HEK293 (cell line): ENCODE measurements around the gene RHOT2.

Experiments used
- CTCF ChIA-PET: fragments of 350-600 bp; formaldehyde crosslinking; extraction: SDS; loops from one replicate; lab custom pipeline; 2021; ENCODE audit warnings: antibody characterized with exemption; lab: Yijun Ruan, JAX
- POLR2A ChIA-PET: fragments of 300-600 bp; formaldehyde crosslinking; extraction: SDS; loops from one replicate; lab custom pipeline; 2020; ENCODE audit warnings: antibody characterized with exemption, inconsistent platforms; lab: Yijun Ruan, JAX
- H3K27ac ChIP-seq: fragments of 200-500 bp; sonication (Bioruptor generic); 2 replicates; pipeline ENCODE4 v1.5.1; 2014; ENCODE audit warnings: low read depth, low read length, control low read depth, inconsistent platforms; ENCODE audit errors: extremely low read depth
- H3K36me3 ChIP-seq, 2 experiments: fragments of 200-500 bp in 1 of 2; sonication (Bioruptor generic) in 1 of 2; 1 replicate in 1 of 2; 2 replicates in 1 of 2; pipeline ENCODE4 v1.5.1; 2014 to 2017; ENCODE audit warnings: inconsistent platforms in 2 of 2, low read length in 2 of 2; ENCODE audit not compliant: control insufficient read depth in 2 of 2, insufficient read depth in 1 of 2
- H3K4me1 ChIP-seq: fragments of 200-500 bp; sonication (Bioruptor generic); 2 replicates; pipeline ENCODE4 v1.5.1; 2014; ENCODE audit warnings: mild to moderate bottlenecking, low read length, inconsistent platforms; ENCODE audit not compliant: control insufficient read depth, insufficient read depth
- H3K4me3 ChIP-seq: 2 replicates; pipeline ENCODE4 v1.5.1; 2011; ENCODE audit warnings: low read depth, mild to moderate bottlenecking, control low read depth, low read length, moderate library complexity
- H3K9me3 ChIP-seq: fragments of 200-500 bp; sonication (Bioruptor generic); 2 replicates; pipeline ENCODE4 v1.5.1; 2014; ENCODE audit warnings: low read depth, low read length, inconsistent platforms; ENCODE audit not compliant: control insufficient read depth, insufficient read depth
- ATF2 ChIP-seq: fragments of 450-650 bp; formaldehyde crosslinking; IDR thresholded peaks from 2 replicates; pipeline ENCODE4 v1.5.1; 2016; ENCODE audit warnings: missing biosample characterization, missing genetic modification characterization, low read depth
- CTCF ChIP-seq: fragments of 450-650 bp; formaldehyde crosslinking; IDR thresholded peaks from 2 replicates; pipeline ENCODE4 v1.5.1; 2016; ENCODE audit warnings: missing biosample characterization, missing genetic modification characterization
- KLF16 ChIP-seq: fragments of 450-650 bp; formaldehyde crosslinking; IDR thresholded peaks from 2 replicates; pipeline ENCODE4 v1.5.1; 2017; ENCODE audit warnings: missing biosample characterization, missing genetic modification characterization
- MZF1 ChIP-seq: fragments of 450-650 bp; formaldehyde crosslinking; IDR thresholded peaks from 2 replicates; pipeline ENCODE4 v1.5.1; 2017; ENCODE audit warnings: missing biosample characterization, missing genetic modification characterization, borderline replicate concordance
- PATZ1 ChIP-seq: fragments of 450-650 bp; formaldehyde crosslinking; IDR thresholded peaks from 2 replicates; pipeline ENCODE4 v1.5.1; 2016; ENCODE audit warnings: missing biosample characterization, missing genetic modification characterization
- SP3 ChIP-seq: fragments of 450-650 bp; formaldehyde crosslinking; IDR thresholded peaks from 2 replicates; pipeline ENCODE4 v1.5.1; 2016; ENCODE audit warnings: missing biosample characterization, missing genetic modification characterization
- TCF7L2 ChIP-seq: IDR thresholded peaks from 2 replicates; pipeline ENCODE4 v1.6.1; 2011; ENCODE audit warnings: low read depth, mild to moderate bottlenecking, inconsistent platforms, low read length, moderate library complexity, borderline replicate concordance
- ZBTB1 ChIP-seq: fragments of 450-650 bp; formaldehyde crosslinking; IDR thresholded peaks from 2 replicates; pipeline ENCODE4 v1.5.1; 2016; ENCODE audit warnings: missing biosample characterization, missing genetic modification characterization
- ZNF114 ChIP-seq: fragments of 450-650 bp; formaldehyde crosslinking; IDR thresholded peaks from 2 replicates; pipeline ENCODE4 v1.5.0; 2017; ENCODE audit warnings: missing biosample characterization, missing genetic modification characterization
- ZNF138 ChIP-seq: fragments of 450-650 bp; formaldehyde crosslinking; IDR thresholded peaks from 2 replicates; pipeline ENCODE4 v1.5.1; 2016; ENCODE audit warnings: missing biosample characterization, missing genetic modification characterization, borderline replicate concordance
- ZNF146 ChIP-seq: fragments of 450-650 bp; formaldehyde crosslinking; IDR thresholded peaks from 2 replicates; pipeline ENCODE4 v1.5.1; 2016; ENCODE audit warnings: missing biosample characterization, missing genetic modification characterization
- ZNF350 ChIP-seq: fragments of 450-650 bp; formaldehyde crosslinking; IDR thresholded peaks from 2 replicates; pipeline ENCODE4 v1.5.0; 2017; ENCODE audit warnings: missing biosample characterization, mild to moderate bottlenecking, missing genetic modification characterization
- ZNF398 ChIP-seq: fragments of 450-650 bp; formaldehyde crosslinking; IDR thresholded peaks from 2 replicates; pipeline ENCODE4 v1.5.1; 2017; ENCODE audit warnings: missing biosample characterization, missing genetic modification characterization
- ZNF449 ChIP-seq: fragments of 450-650 bp; formaldehyde crosslinking; IDR thresholded peaks from 2 replicates; pipeline ENCODE4 v1.5.1; 2017; ENCODE audit warnings: missing biosample characterization, mild to moderate bottlenecking, missing genetic modification characterization, moderate library complexity
- ZNF530 ChIP-seq: fragments of 450-650 bp; formaldehyde crosslinking; IDR thresholded peaks from 2 replicates; pipeline ENCODE4 v1.5.1; 2016; ENCODE audit warnings: low read depth, missing biosample characterization, missing genetic modification characterization
- ZNF549 ChIP-seq: fragments of 450-650 bp; IDR thresholded peaks from 2 replicates; pipeline ENCODE4 v1.5.1; 2018; ENCODE audit warnings: missing biosample characterization, missing genetic modification characterization, mild to moderate bottlenecking, inconsistent platforms, moderate library complexity
- ZNF561 ChIP-seq: fragments of 450-650 bp; IDR thresholded peaks from 2 replicates; pipeline ENCODE4 v1.5.1; 2018; ENCODE audit warnings: missing biosample characterization, missing genetic modification characterization, borderline replicate concordance
- ZNF600 ChIP-seq: fragments of 450-650 bp; formaldehyde crosslinking; IDR thresholded peaks from 2 replicates; pipeline ENCODE4 v1.5.1; 2016; ENCODE audit warnings: missing biosample characterization, missing genetic modification characterization
- ZNF654 ChIP-seq: fragments of 450-650 bp; formaldehyde crosslinking; IDR thresholded peaks from 2 replicates; pipeline ENCODE4 v1.5.1; 2016; ENCODE audit warnings: low read depth, missing biosample characterization, missing genetic modification characterization
- ZNF76 ChIP-seq: fragments of 450-650 bp; formaldehyde crosslinking; IDR thresholded peaks from 2 replicates; pipeline ENCODE4; 2016; ENCODE audit warnings: low read depth, missing biosample characterization, missing genetic modification characterization, borderline replicate concordance
- ZNF776 ChIP-seq: fragments of 450-650 bp; formaldehyde crosslinking; IDR thresholded peaks from 2 replicates; pipeline ENCODE4 v1.5.0; 2017; ENCODE audit warnings: missing biosample characterization, missing genetic modification characterization, borderline replicate concordance
- ZSCAN16 ChIP-seq: fragments of 450-650 bp; formaldehyde crosslinking; IDR thresholded peaks from 2 replicates; pipeline ENCODE4 v1.5.1; 2016; ENCODE audit warnings: missing biosample characterization, missing genetic modification characterization
- ZSCAN18 ChIP-seq: fragments of 450-650 bp; formaldehyde crosslinking; IDR thresholded peaks from 2 replicates; pipeline ENCODE4 v1.5.1; 2016; ENCODE audit warnings: missing biosample characterization, missing genetic modification characterization
- ZSCAN23 ChIP-seq: fragments of 450-650 bp; formaldehyde crosslinking; IDR thresholded peaks from 2 replicates; pipeline ENCODE4 v1.5.1; 2016; ENCODE audit warnings: missing biosample characterization, missing genetic modification characterization

The RHOT2 gene

GRCh38 chr16:714558-715476 is 46.9 kb downstream of the RHOT2 start, which contains the start of gene METRN:
METRN (plus strand) TSS chr16:715118; CDS start chr16:715290, 172 bp downstream.
- POLR2A ChIA-PET = interaction anchor here (0.5 to 1.3 kb wide), 7 partner anchors 10 to 89 kb away, joined by 3 to 8 read pairs (median 4); partner anchors contain the start of gene HAGHL
- no peaks in the 10 kb centered on the region for H3K9me3 ChIP-seq
- H3K4me1 ChIP-seq = peaks cover 9% of the 10 kb centered on the region
- H3K27ac ChIP-seq = peak within 1 kb of the TSS; percentile 66; the same call in 1 of the 2 replicates
- peak within 1 kb of the TSS; percentile 44 for H3K4me3 ChIP-seq
- peaks cover 0 to 7% of the 10 kb centered on the region in 2 experiments; a peak in 1 of 3 replicates for H3K36me3 ChIP-seq
- CTCF ChIA-PET = interaction anchor here (0.6 to 5.7 kb wide), 3 partner anchors 9 to 70 kb away, joined by 3 to 119 read pairs (median 38); partner anchors contain the start of genes CCDC78, CHTF18 and RPUSD1
- peak; percentile 29; the same call in 1 of the 2 replicates for TF ChIP-seq ZNF76
- no peak for TF ChIP-seq ZNF138 (tag by site-specific recombination)
- TF ChIP-seq ZNF350 (tag by site-specific recombination) = no peak
- peak; percentile 20; the same call in 1 of the 2 replicates for TF ChIP-seq ZNF449 (tag by site-specific recombination)
- 0 out of 2 replicates have a peak, but pooled peaks have one; percentile 37 for TF ChIP-seq KLF16
- no peak for TF ChIP-seq ZNF530 (tag by site-specific recombination)
- peak; percentile 32; the same call in 1 of the 2 replicates for TF ChIP-seq ZNF561 (tag by site-specific recombination)
- peak; percentile 33; the same call in 1 of the 2 replicates for TF ChIP-seq ZNF600 (tag by site-specific recombination)
- TF ChIP-seq PATZ1 (tag by site-specific recombination) = peak; percentile 57
- TF ChIP-seq SP3 (tag by site-specific recombination) = peak; percentile 59; the same call in 1 of the 2 replicates
- peak; percentile 33 for TF ChIP-seq ZNF398
- no peak for TF ChIP-seq ATF2
- TF ChIP-seq ZSCAN23 (tag by site-specific recombination) = no peak
- TF ChIP-seq MZF1 = no peak
- TF ChIP-seq ZSCAN18 = no peak
- no peak for TF ChIP-seq ZNF776
- TF ChIP-seq CTCF (tag by site-specific recombination) = no peak
- TF ChIP-seq ZNF146 (tag by site-specific recombination) = no peak
- no peak for TF ChIP-seq ZNF654
- TF ChIP-seq ZNF114 (tag by site-specific recombination) = no peak
- TF ChIP-seq ZNF549 = no peak
- TF ChIP-seq TCF7L2 = no peak
- no peak for TF ChIP-seq ZBTB1 (tag by site-specific recombination)
- no peak for TF ChIP-seq ZSCAN16 (tag by site-specific recombination)
